Ishikawa (cell line): Measurements from ENCODE around the gene SLC24A3.

Experiments
- CEBPB ChIP-seq: IDR thresholded peaks from 2 replicates; pipeline ENCODE4 v1.6.1; 2012
- CREB1 ChIP-seq: IDR thresholded peaks from 2 replicates; pipeline ENCODE4 v1.6.1; 2012; ENCODE audit warnings: low read depth
- EGR1 ChIP-seq: IDR thresholded peaks from 2 replicates; pipeline ENCODE4 v1.6.1; 2012
- EP300 ChIP-seq: IDR thresholded peaks from 2 replicates; pipeline ENCODE4 v1.6.1; 2012; ENCODE audit warnings: borderline replicate concordance
- FOXM1 ChIP-seq: IDR thresholded peaks from 2 replicates; pipeline ENCODE4 v1.6.1; 2012; ENCODE audit warnings: low read depth, borderline replicate concordance
- MAX ChIP-seq: IDR thresholded peaks from 2 replicates; pipeline ENCODE4 v1.6.1; 2012
- NFIC ChIP-seq: IDR thresholded peaks from 2 replicates; pipeline ENCODE4 v1.6.1; 2012
- RAD21 ChIP-seq: IDR thresholded peaks from 2 replicates; pipeline ENCODE4 v1.6.1; 2012; ENCODE audit warnings: low read depth
- REST ChIP-seq: IDR thresholded peaks from 2 replicates; pipeline ENCODE4 v1.6.1; 2012; ENCODE audit warnings: low read depth, mild to moderate bottlenecking
- TAF1 ChIP-seq: IDR thresholded peaks from 2 replicates; pipeline ENCODE4 v1.6.1; 2012; ENCODE audit warnings: low read depth, mild to moderate bottlenecking
- TCF12 ChIP-seq: IDR thresholded peaks from 2 replicates; pipeline ENCODE4 v1.6.1; 2012; ENCODE audit warnings: low read depth
- TEAD4 ChIP-seq: IDR thresholded peaks from 2 replicates; pipeline ENCODE4 v1.6.1; 2012
- USF1 ChIP-seq: IDR thresholded peaks from 2 replicates; pipeline ENCODE4 v1.6.1; 2012
- YY1 ChIP-seq: IDR thresholded peaks from 2 replicates; pipeline ENCODE4 v1.6.1; 2012; ENCODE audit warnings: low read depth
- ZBTB7A ChIP-seq: IDR thresholded peaks from 2 replicates; pipeline ENCODE4 v1.6.1; 2012; ENCODE audit warnings: low read depth

Gene SLC24A3

DNA sequence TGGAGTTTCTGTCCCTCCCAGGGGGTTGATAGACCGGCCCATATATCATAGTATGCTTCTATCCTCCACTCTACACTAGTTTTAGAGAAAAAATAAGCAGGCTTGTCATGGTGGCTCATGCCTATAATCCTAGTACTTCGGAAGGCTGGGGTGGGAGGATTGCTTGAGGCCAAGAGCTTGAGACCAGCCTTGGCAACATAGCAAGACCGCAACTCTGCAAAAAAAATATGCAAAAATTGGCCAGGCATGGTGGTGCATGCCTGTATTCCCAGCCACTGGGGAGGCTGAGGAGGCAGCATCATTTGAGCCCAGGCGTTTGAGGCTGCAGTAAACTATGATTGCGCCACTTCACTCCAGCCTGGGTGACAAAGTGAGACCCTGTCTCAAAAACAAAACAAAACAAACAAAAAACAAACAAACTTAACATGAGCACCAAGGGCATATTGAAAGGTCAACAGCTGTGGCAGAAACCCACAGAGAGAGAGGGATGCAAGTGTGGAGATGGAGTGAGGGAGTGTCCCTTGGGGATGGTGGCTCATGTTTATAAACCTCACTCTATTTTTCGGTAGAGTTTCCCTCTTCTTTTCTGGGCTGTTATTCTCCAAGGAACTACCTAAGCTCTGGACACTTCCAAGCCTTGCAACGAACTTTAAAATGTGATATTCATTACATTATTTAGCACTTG lies 24.1 kb downstream of the SLC24A3 start:
- TF ChIP-seq ZBTB7A: no peak
- no peak for TF ChIP-seq FOXM1
- TF ChIP-seq TEAD4: no peak
- TF ChIP-seq MAX: no peak
- no peak for TF ChIP-seq NFIC
- no peak for TF ChIP-seq TAF1
- TF ChIP-seq USF1: no peak
- TF ChIP-seq CEBPB: no peak
- TF ChIP-seq EP300: no peak
- no peak for TF ChIP-seq CREB1

DNA sequence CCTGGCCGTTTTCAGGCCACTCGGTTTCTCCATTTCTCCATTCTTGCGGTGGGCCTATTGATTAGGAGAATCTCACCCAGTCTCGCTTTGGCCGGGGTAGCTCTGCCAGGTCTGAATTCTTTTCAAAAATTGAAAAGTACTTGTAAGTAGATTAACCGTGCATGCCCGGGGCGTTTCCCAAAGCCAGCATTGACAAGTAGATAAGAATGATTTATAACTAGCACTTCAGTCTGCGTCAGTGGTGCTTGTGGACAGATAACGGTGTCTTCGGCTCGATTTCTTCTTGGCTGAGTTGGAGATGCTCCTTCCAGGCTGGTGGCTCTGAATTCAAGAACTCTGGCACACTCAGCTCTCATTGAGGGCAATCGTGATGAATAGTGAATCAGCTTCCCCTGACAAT lies 29.0 kb downstream of the SLC24A3 start:
- TF ChIP-seq TAF1 (no peak), TEAD4 (no peak), CREB1 (no peak), EP300 (no peak), RAD21 (no peak), NFIC (no peak), YY1 (no peak), TCF12 (no peak), EGR1 (no peak), FOXM1 (no peak), ZBTB7A (no peak), REST (no peak), USF1 (no peak), CEBPB (no peak), MAX (no peak)

DNA sequence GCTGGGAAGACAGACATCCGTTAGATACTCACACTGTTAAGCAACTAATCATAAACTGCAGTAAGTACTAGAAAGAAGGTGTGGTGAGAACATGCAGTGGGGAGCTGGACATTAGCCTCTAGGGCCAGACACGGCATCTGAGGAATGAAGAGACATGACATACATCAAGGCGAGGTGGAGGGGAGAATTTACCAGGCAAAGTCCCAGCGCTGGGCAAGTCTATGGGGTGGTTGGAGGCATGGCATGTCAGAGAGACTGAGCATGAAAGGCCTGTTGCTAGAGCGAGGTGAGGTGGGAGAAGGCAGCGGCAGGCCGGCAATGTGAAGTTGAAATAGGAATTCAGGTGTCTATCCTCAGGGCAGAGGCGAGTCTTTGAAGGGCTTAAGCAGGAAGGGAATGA lies 31.8 kb downstream of the SLC24A3 start:
- TF ChIP-seq MAX (no peak), TEAD4 (no peak), CEBPB (no peak), REST (no peak), EGR1 (no peak), NFIC (no peak), TCF12 (no peak), FOXM1 (no peak), USF1 (no peak), EP300 (no peak), RAD21 (no peak), ZBTB7A (no peak), TAF1 (no peak), CREB1 (no peak), YY1 (no peak)

GRCh38 chr20:19249106-19249879 lies 36.9 kb downstream of the SLC24A3 start:
- TF ChIP-seq YY1 (no peak), RAD21 (peak; percentile 2; the same call in 1 of the 2 replicates)

GRCh38 chr20:19250346-19250745 lies 37.9 kb downstream of the SLC24A3 start:
- TF ChIP-seq CEBPB: no peak
- no peak for TF ChIP-seq NFIC
- no peak for TF ChIP-seq FOXM1
- TF ChIP-seq USF1: no peak
- TF ChIP-seq MAX: no peak
- no peak for TF ChIP-seq TEAD4
- no peak for TF ChIP-seq REST
- TF ChIP-seq YY1: no peak
- TF ChIP-seq EP300: no peak
- no peak for TF ChIP-seq TCF12
- TF ChIP-seq EGR1: no peak
- no peak for TF ChIP-seq CREB1
- no peak for TF ChIP-seq ZBTB7A
- no peak for TF ChIP-seq TAF1
- TF ChIP-seq RAD21: no peak
